LNCaP clone FGC (cell line): ENCODE data around the gene DIAPH2.

Experiments used
- DNase-seq: peaks from one replicate; pipeline ENCODE4 v3.0.0-alpha.2; 2011; ENCODE audit warnings: low read depth
- H3K4me3 ChIP-seq: 2 replicates; pipeline ENCODE4 v1.5.1; 2011; ENCODE audit warnings: mild to moderate bottlenecking, low read depth, low read length, control low read depth
- CTCF ChIP-seq: IDR thresholded peaks from 2 replicates; pipeline ENCODE4 v1.5.1; 2012; ENCODE audit warnings: mild to moderate bottlenecking; ENCODE audit not compliant: control insufficient read depth, insufficient read depth; ENCODE audit errors: extremely low read depth

The DIAPH2 gene

GRCh38 chrX:97564496-97564895 lies 879.9 kb downstream of the DIAPH2 start:
- H3K4me3 ChIP-seq, result no peak overlapping the region
- TF ChIP-seq CTCF, result no peak
- no peak for DNase-seq

- H3K4me3 ChIP-seq, result no peak overlapping the region
- TF ChIP-seq CTCF, result no peak
- DNase-seq, result no peak
Observed at GRCh38 chrX:97587171-97587570, 902.5 kb downstream of the DIAPH2 start.

- H3K4me3 ChIP-seq, result no peak overlapping the region
- TF ChIP-seq CTCF, result no peak
- no peak for DNase-seq
Observed at GRCh38 chrX:97594646-97595224, 910.1 kb downstream of the DIAPH2 start.

- H3K4me3 ChIP-seq, result no peak overlapping the region
- TF ChIP-seq CTCF, result no peak
- no peak for DNase-seq
Observed at GRCh38 chrX:97597954-97598353, 913.3 kb downstream of the DIAPH2 start.

GRCh38 chrX:97602465-97603258 lies 918.0 kb downstream of the DIAPH2 start:
- TF ChIP-seq CTCF, result no peak
- DNase-seq, result no peak

GRCh38 chrX:97605271-97605670 lies 920.6 kb downstream of the DIAPH2 start:
- no peak for TF ChIP-seq CTCF
- no peak overlapping the region for H3K4me3 ChIP-seq
- no peak for DNase-seq

More at GRCh38 chrX:97602465-97603258, 918.0 kb downstream of the DIAPH2 start:
- H3K4me3 ChIP-seq, result no peak overlapping the region

- H3K4me3 ChIP-seq, result no peak overlapping the region
- TF ChIP-seq CTCF, result no peak
- DNase-seq, result no peak
Observed at GRCh38 chrX:97609357-97609756, 924.7 kb downstream of the DIAPH2 start.
